Lower leg skin (tissue), 3 donors: Measurements from ENCODE around the gene GDPD5.

Source experiments
- POLR2A ChIP-seq, 2 donors: fragments of 450-650 bp; IDR thresholded peaks; one replicate each; pipeline ENCODE4 v1.6.1; 2016 to 2017; ENCODE audit warnings: antibody characterized with exemption in 2 of 2, mild to moderate bottlenecking in 1 of 2, moderate library complexity in 1 of 2
- TF ChIP-seq, protein P1 (sequence below), 3 donors: fragments of 450-650 bp; IDR thresholded peaks; one replicate each; pipeline ENCODE4 v1.5.1; 2016; ENCODE audit warnings: antibody characterized with exemption in 3 of 3, mild to moderate bottlenecking in 3 of 3, moderate library complexity in 2 of 3

GRCh38 chr11:75445315-75445953 is 80.3 kb downstream of the GDPD5 start:
- no peak for TF ChIP-seq POLR2A (IDR thresholded peaks at IDR 0.05)
- TF ChIP-seq, protein P1, sequence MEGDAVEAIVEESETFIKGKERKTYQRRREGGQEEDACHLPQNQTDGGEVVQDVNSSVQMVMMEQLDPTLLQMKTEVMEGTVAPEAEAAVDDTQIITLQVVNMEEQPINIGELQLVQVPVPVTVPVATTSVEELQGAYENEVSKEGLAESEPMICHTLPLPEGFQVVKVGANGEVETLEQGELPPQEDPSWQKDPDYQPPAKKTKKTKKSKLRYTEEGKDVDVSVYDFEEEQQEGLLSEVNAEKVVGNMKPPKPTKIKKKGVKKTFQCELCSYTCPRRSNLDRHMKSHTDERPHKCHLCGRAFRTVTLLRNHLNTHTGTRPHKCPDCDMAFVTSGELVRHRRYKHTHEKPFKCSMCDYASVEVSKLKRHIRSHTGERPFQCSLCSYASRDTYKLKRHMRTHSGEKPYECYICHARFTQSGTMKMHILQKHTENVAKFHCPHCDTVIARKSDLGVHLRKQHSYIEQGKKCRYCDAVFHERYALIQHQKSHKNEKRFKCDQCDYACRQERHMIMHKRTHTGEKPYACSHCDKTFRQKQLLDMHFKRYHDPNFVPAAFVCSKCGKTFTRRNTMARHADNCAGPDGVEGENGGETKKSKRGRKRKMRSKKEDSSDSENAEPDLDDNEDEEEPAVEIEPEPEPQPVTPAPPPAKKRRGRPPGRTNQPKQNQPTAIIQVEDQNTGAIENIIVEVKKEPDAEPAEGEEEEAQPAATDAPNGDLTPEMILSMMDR (IDR thresholded peaks at IDR 0.05), result peak in 1 of 3 donors; percentile 94
